ENCODE data around the gene RMND1. TPM values are rescaled to one million over a fixed set of nuclear protein-coding genes. Genes with fewer than 3 reads are reported as not detected.

Gene RMND1
- total and polyA plus RNA-seq, 2 of the 13 experiments (the other 11 are each of a cell fraction or from before 2014, with no cell fraction given): 34.0 to 72.5 TPM

DNA sequence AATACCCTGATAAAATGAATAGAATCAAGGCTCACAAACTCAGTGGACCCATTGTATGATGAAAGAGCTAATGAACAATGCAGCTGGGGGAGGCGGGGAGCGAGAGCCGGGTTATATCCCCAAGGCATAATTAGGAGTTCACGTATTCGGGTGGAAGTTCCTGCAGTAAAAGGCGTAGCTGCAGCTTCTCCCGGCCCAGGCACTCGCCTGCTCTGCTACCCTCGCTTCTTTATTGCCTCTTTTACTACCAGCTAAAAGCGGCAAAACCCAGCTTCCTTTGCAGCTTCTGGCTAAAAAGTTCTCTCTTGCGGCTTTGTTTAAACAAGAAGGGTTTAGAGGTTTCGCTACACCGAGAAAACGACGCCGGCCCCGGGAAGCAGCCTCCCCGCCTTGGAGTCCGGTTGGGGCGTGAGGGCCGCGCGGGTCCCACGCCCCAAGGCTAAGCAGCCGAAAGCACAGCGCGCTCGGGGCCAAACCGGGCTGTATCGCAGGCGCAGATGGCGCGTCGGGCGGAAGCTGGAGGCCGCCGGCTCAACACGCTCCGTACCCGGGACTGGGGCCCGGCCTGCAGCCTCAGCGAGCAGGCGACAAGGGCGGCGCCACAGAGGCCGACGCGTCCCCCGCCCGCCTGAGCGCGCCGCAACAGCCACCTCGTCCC lies 62.2 kb downstream of the RMND1 start (continued):
- peak; percentile 85; the same call in 1 of the 2 replicates for TF ChIP-seq ZNF329 (CRISPR knock-in tag; IDR thresholded peaks at IDR 0.05; ENCODE audit: low read depth)
- TF ChIP-seq MYC (CRISPR knock-in tag; IDR thresholded peaks at IDR 0.05; ENCODE audit: borderline replicate concordance): peak; percentile 93
- no peak; the same call in 1 of the 2 replicates for TF ChIP-seq ZNF674 (CRISPR knock-in tag; IDR thresholded peaks at IDR 0.05; ENCODE audit: low read depth)
- TF ChIP-seq, protein P1, sequence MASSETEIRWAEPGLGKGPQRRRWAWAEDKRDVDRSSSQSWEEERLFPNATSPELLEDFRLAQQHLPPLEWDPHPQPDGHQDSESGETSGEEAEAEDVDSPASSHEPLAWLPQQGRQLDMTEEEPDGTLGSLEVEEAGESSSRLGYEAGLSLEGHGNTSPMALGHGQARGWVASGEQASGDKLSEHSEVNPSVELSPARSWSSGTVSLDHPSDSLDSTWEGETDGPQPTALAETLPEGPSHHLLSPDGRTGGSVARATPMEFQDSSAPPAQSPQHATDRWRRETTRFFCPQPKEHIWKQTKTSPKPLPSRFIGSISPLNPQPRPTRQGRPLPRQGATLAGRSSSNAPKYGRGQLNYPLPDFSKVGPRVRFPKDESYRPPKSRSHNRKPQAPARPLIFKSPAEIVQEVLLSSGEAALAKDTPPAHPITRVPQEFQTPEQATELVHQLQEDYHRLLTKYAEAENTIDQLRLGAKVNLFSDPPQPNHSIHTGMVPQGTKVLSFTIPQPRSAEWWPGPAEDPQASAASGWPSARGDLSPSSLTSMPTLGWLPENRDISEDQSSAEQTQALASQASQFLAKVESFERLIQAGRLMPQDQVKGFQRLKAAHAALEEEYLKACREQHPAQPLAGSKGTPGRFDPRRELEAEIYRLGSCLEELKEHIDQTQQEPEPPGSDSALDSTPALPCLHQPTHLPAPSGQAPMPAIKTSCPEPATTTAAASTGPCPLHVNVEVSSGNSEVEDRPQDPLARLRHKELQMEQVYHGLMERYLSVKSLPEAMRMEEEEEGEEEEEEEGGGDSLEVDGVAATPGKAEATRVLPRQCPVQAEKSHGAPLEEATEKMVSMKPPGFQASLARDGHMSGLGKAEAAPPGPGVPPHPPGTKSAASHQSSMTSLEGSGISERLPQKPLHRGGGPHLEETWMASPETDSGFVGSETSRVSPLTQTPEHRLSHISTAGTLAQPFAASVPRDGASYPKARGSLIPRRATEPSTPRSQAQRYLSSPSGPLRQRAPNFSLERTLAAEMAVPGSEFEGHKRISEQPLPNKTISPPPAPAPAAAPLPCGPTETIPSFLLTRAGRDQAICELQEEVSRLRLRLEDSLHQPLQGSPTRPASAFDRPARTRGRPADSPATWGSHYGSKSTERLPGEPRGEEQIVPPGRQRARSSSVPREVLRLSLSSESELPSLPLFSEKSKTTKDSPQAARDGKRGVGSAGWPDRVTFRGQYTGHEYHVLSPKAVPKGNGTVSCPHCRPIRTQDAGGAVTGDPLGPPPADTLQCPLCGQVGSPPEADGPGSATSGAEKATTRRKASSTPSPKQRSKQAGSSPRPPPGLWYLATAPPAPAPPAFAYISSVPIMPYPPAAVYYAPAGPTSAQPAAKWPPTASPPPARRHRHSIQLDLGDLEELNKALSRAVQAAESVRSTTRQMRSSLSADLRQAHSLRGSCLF (CRISPR knock-in tag; IDR thresholded peaks at IDR 0.05; ENCODE audit: borderline replicate concordance): peak; percentile 44; the same call in 1 of the 2 replicates
- peak; percentile 84; the same call in 1 of the 2 replicates for TF ChIP-seq ZNF709 (CRISPR knock-in tag; IDR thresholded peaks at IDR 0.05)
- TF ChIP-seq, protein P2, sequence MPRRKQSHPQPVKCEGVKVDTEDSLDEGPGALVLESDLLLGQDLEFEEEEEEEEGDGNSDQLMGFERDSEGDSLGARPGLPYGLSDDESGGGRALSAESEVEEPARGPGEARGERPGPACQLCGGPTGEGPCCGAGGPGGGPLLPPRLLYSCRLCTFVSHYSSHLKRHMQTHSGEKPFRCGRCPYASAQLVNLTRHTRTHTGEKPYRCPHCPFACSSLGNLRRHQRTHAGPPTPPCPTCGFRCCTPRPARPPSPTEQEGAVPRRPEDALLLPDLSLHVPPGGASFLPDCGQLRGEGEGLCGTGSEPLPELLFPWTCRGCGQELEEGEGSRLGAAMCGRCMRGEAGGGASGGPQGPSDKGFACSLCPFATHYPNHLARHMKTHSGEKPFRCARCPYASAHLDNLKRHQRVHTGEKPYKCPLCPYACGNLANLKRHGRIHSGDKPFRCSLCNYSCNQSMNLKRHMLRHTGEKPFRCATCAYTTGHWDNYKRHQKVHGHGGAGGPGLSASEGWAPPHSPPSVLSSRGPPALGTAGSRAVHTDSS (CRISPR knock-in tag; conservative IDR thresholded peaks at IDR 0.05): no peak
- TF ChIP-seq JUND (CRISPR knock-in tag; IDR thresholded peaks at IDR 0.05): no peak
- TF ChIP-seq KLF6 (CRISPR knock-in tag; IDR thresholded peaks at IDR 0.05): peak; percentile 52
- TF ChIP-seq ZNF484 (CRISPR knock-in tag; IDR thresholded peaks at IDR 0.05; ENCODE audit: borderline replicate concordance, low read depth): 0 out of 2 replicates have a peak, but pooled peaks have one; percentile 12
- TF ChIP-seq, protein P3, sequence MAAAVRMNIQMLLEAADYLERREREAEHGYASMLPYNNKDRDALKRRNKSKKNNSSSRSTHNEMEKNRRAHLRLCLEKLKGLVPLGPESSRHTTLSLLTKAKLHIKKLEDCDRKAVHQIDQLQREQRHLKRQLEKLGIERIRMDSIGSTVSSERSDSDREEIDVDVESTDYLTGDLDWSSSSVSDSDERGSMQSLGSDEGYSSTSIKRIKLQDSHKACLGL (CRISPR knock-in tag; IDR thresholded peaks at IDR 0.05): peak; percentile 92; the same call in 1 of the 2 replicates
- TF ChIP-seq ZNF614 (CRISPR knock-in tag; IDR thresholded peaks at IDR 0.05; ENCODE audit: borderline replicate concordance): no peak
- peak; percentile 53; the same call in 1 of the 2 replicates for TF ChIP-seq ZNF160 (CRISPR knock-in tag; IDR thresholded peaks at IDR 0.05)
- TF ChIP-seq PAXIP1 (CRISPR knock-in tag; conservative IDR thresholded peaks at IDR 0.05): no peak
- no peak for TF ChIP-seq JUN (CRISPR knock-in tag; IDR thresholded peaks at IDR 0.05)
- TF ChIP-seq AHR (CRISPR knock-in tag; IDR thresholded peaks at IDR 0.05): peak; percentile 91
- TF ChIP-seq ZNF432 (CRISPR knock-in tag; IDR thresholded peaks at IDR 0.05; ENCODE audit: borderline replicate concordance): peak; percentile 84; the same call in 1 of the 2 replicates
- TF ChIP-seq MBNL3 (CRISPR knock-in tag; conservative IDR thresholded peaks at IDR 0.05): no peak
- peak; percentile 41; the same call in 1 of the 2 replicates for TF ChIP-seq ZSCAN9 (CRISPR knock-in tag; IDR thresholded peaks at IDR 0.05; ENCODE audit: borderline replicate concordance)
- TF ChIP-seq DR1 (CRISPR knock-in tag; IDR thresholded peaks at IDR 0.05): peak; percentile 81; the same call in 1 of the 2 replicates

Measured in HepG2 (cell line).